GM19023 (cell line): ENCODE results near the gene KDM2A.
A peak's percentile ranks its signal among the peaks of the same experiment; 100 is the strongest.

Experiments used
- ATAC-seq: cut with Tn5 transposase; IDR thresholded peaks from one replicate; pipeline ENCODE4 v1.9.1; 2021; ENCODE audit warnings: mild to moderate bottlenecking, moderate library complexity; ENCODE audit not compliant: unreplicated experiment

Gene KDM2A

GRCh38 chr11:67118801-67119584 lies at the start of gene KDM2A:
TSS of gene KDM2A (plus strand) at chr11:67119263. CDS start at chr11:67121317, 2,054 bp downstream.
- ATAC-seq = peak; percentile 67

GRCh38 chr11:67071420-67072284 lies 47.4 kb upstream of the KDM2A start:
- no peak for ATAC-seq

GRCh38 chr11:67072295-67072694 lies 46.8 kb upstream of the KDM2A start:
- no peak for ATAC-seq

- no peak for ATAC-seq
Observed at GRCh38 chr11:67073908-67074307, 45.2 kb upstream of the KDM2A start.

- no peak for ATAC-seq
Observed at GRCh38 chr11:67076202-67076601, 42.9 kb upstream of the KDM2A start.

- no peak for ATAC-seq
Observed at GRCh38 chr11:67079065-67079705, 39.9 kb upstream of the KDM2A start.

GRCh38 chr11:67082071-67082791 lies 36.8 kb upstream of the KDM2A start:
- ATAC-seq = no peak

GRCh38 chr11:67083786-67084366 lies 35.2 kb upstream of the KDM2A start:
- ATAC-seq = no peak

GRCh38 chr11:67085617-67086016 lies 33.4 kb upstream of the KDM2A start:
- ATAC-seq = no peak

- no peak for ATAC-seq
Observed at GRCh38 chr11:67090717-67091116, 28.3 kb upstream of the KDM2A start.

- ATAC-seq = no peak
Observed at GRCh38 chr11:67095214-67095507, 23.9 kb upstream of the KDM2A start.

- no peak for ATAC-seq
Observed at GRCh38 chr11:67098799-67099429, 20.1 kb upstream of the KDM2A start.

GRCh38 chr11:67099831-67100324 lies 19.2 kb upstream of the KDM2A start:
- ATAC-seq = peak; percentile 64

GRCh38 chr11:67102664-67103063 lies 16.4 kb upstream of the KDM2A start:
- ATAC-seq = no peak

GRCh38 chr11:67105964-67106363 lies 13.1 kb upstream of the KDM2A start:
- ATAC-seq = no peak

- no peak for ATAC-seq
Observed at GRCh38 chr11:67111261-67111660, 7.8 kb upstream of the KDM2A start.

GRCh38 chr11:67113231-67113721 lies 5.8 kb upstream of the KDM2A start:
- ATAC-seq = peak; percentile 74

GRCh38 chr11:67114275-67114896 lies 4.7 kb upstream of the KDM2A start:
- no peak for ATAC-seq

GRCh38 chr11:67116758-67117105 lies 2.3 kb upstream of the KDM2A start:
- no peak for ATAC-seq
